T-helper 1 cell treated with Interleukin-12 subunit alpha and Interleukin-12 subunit beta and Interleukin-4 antibody, amounts not matched to agents 30 μg/mL and 1 μg/mL, for 36 hours (primary cell): ENCODE results near the gene UGT1A6.

ENCODE experiments used
- H3K27ac Mint-ChIP-seq: one replicate; pipeline ENCODE4 v1.8.0; 2021; ENCODE audit warnings: mild to moderate bottlenecking, mixed read lengths
- H3K27me3 Mint-ChIP-seq: one replicate; pipeline ENCODE4 v1.8.0; 2021; ENCODE audit warnings: low read depth, mixed read lengths
- H3K36me3 Mint-ChIP-seq: one replicate; pipeline ENCODE4 v1.8.0; 2021; ENCODE audit warnings: low read depth, mixed read lengths
- H3K4me1 Mint-ChIP-seq: one replicate; pipeline ENCODE4 v1.8.0; 2021; ENCODE audit warnings: low read depth, mixed read lengths
- H3K4me3 Mint-ChIP-seq: one replicate; pipeline ENCODE4 v1.8.0; 2021; ENCODE audit warnings: mild to moderate bottlenecking, moderate library complexity, mixed read lengths
- H3K9me3 Mint-ChIP-seq: one replicate; pipeline ENCODE4 v1.8.0; 2021; ENCODE audit warnings: mixed read lengths

Gene UGT1A6

DNA sequence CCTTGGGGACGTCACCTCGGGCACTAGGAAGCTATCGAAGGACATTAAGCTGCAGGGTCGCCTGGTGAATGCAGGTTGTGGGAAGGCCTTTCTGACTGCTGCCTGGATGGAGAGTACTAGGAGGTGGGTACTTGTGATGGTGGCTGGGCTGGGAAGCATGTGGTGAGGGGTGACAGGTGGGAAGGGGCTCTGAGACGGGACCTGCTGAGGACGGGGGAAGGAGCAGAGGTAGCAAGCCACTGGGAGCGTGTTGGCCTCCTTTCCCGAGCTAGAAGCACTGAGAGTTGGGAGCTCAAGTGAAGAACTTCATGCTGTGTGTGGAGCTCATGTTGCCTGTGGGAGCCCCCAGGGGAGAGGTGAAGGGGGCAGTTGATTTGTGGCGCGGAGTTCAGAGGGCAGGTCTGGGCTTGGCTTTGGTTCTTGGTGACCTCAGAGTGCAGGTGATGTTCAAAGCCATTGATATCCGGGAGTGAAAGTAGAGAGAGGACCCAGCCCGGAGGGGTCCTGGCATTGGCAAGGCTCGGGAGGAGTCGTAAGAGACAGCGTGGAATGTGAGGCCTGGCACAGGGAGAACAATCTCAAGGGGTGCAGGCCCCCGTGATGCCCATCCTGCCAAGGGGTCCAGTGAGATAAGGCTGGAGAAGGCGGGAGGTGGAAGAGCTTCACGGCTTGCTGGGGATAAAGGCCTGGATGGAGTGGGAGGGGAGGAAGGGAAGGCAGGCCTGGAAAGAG lies 98.6 kb downstream of the UGT1A6 start:
- Mint-ChIP-seq H3K27ac (no peak overlapping the region), H3K36me3 (no peaks in the 10 kb centered on the region), H3K9me3 (no peaks in the 10 kb centered on the region), H3K4me1 (no peaks in the 10 kb centered on the region), H3K4me3 (no peak overlapping the region), H3K27me3 (no peaks in the 10 kb centered on the region)

DNA sequence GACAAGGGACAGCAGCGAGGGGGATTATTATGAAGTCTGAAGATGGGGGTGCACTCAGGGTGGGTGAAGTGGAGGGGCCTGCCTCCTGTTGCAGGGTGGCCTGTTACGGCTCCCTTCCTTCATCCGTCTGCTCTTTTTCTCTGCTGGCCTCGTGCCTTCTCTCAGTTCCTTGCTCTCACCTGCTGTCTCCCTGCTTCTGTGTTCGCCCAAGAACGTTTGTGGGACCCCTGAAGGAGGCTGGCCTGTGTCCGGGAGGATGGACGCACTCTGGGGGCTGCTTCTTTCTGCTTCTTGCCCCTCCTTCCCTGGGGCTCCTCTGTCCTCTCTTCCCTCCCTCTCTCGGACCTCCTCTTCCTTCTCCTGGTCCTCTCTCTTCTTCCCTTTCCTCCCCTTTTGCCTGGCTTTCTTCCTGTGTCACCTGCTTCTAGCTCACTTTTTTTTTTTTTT lies 99.2 kb downstream of the UGT1A6 start:
- Mint-ChIP-seq H3K4me1 (no peaks in the 10 kb centered on the region), H3K4me3 (no peak overlapping the region), H3K27ac (no peak overlapping the region), H3K27me3 (no peaks in the 10 kb centered on the region), H3K9me3 (no peaks in the 10 kb centered on the region), H3K36me3 (no peaks in the 10 kb centered on the region)

DNA sequence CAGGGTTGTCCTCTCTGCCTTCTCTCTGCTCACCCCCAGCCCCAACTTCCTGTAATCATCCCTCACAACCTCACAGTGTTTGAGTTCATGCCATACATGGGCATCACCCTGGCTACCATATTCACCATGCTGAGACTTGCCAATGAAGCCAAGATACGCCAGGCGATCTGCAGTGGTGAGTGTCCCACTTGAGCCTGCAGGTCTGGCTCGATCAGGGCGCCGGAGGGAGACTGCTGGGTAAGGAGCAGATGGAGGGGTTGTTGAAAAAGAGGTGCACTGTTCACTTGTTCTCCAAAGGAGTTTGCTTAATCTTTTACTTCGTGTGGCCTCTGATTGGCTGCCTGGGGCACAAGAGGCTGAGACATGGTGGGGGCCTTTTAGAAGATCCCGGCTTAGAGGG lies 100.0 kb downstream of the UGT1A6 start:
- Mint-ChIP-seq H3K36me3 (no peaks in the 10 kb centered on the region), H3K4me3 (no peak overlapping the region), H3K27ac (no peak overlapping the region), H3K27me3 (no peaks in the 10 kb centered on the region), H3K4me1 (no peaks in the 10 kb centered on the region), H3K9me3 (no peaks in the 10 kb centered on the region)

DNA sequence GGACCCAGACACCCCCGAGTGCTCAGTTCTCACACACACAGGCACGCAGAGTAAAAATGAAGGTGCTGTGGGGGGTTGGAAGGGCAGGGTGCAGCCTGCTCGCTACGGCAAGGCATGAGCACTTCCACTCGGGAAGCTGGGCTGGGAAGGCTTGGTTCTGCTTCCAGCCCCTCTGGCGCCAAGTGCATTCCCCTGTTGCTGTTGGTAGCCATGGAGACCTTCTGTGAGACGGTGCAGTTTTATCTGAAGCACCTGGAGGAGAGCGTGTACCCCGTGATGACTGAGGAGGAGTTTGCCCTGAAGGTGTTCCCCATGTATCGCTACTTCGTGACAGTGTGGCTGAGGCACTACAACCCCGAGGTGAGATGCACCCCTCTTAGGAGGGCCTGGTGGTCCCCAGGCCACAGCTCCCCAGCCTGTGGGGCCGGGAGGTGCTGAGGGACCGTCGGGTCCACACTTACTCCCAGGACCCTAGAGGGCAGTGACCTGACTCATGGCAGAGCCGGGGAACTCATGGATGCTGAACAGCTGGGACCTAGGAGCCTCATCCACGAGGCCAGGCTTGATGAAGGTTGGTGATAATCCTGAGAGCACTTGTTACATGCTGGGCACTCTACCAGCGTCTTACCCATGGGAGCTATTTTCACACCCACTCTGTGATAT lies 100.9 kb downstream of the UGT1A6 start:
- no peaks in the 10 kb centered on the region for H3K4me1 Mint-ChIP-seq
- no peaks in the 10 kb centered on the region for H3K9me3 Mint-ChIP-seq
- H3K36me3 Mint-ChIP-seq: no peaks in the 10 kb centered on the region
- no peak overlapping the region for H3K4me3 Mint-ChIP-seq
- no peak overlapping the region for H3K27ac Mint-ChIP-seq
- no peaks in the 10 kb centered on the region for H3K27me3 Mint-ChIP-seq

DNA sequence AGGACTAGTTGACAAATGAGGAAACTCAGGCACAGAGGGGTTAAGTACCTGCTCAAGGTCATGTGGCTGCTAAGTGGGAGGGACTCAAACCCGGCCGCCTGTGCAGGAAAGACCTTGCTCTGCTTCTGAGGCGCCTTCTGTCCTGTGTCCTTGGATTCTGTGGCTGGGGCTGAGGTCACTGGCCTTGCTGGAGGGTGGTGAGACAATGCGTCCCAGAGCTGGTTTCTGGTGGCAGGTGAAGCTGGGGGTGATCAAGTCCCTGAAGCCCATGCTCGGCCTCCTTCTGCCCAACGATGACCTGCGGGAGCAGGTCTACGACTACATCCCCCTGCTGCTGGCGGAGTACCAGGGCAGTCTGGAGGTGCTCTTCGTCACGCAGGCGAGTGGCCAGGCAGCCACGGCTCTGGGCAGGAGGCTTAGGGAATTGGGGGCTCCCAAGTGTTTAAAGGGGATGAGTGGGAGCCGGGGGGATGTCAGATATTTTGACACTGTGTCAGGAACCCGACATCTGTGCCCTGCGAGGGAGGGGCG lies 101.5 kb downstream of the UGT1A6 start:
- Mint-ChIP-seq H3K4me1 (no peaks in the 10 kb centered on the region), H3K4me3 (no peak overlapping the region), H3K27me3 (no peaks in the 10 kb centered on the region), H3K27ac (no peak overlapping the region), H3K9me3 (no peaks in the 10 kb centered on the region), H3K36me3 (no peaks in the 10 kb centered on the region)

DNA sequence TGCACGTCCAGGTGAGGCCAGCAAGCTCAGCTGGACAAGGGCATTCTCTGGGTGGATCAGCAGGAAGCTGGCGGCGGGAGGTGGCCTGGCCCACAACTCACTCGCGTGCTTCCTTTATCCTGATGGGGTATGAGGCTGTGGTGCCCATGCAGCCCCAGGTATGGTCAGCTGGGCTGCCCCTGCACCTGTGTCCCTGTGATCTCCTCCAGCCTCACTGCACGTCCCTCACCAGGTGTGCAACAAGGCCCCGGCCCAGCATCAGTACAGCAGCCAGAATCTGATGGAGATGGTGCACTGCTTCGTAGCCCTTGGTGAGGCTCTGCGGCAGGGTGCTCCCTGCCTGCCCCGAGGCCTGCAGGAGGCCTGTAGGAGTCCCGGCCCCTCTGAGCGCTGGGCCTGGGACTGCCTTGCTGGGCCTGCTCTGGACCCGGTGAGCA lies 103.1 kb downstream of the UGT1A6 start:
- no peaks in the 10 kb centered on the region for H3K36me3 Mint-ChIP-seq
- no peaks in the 10 kb centered on the region for H3K4me1 Mint-ChIP-seq
- H3K27me3 Mint-ChIP-seq: no peaks in the 10 kb centered on the region
- no peak overlapping the region for H3K27ac Mint-ChIP-seq
- H3K9me3 Mint-ChIP-seq: no peaks in the 10 kb centered on the region
- H3K4me3 Mint-ChIP-seq: no peak overlapping the region

DNA sequence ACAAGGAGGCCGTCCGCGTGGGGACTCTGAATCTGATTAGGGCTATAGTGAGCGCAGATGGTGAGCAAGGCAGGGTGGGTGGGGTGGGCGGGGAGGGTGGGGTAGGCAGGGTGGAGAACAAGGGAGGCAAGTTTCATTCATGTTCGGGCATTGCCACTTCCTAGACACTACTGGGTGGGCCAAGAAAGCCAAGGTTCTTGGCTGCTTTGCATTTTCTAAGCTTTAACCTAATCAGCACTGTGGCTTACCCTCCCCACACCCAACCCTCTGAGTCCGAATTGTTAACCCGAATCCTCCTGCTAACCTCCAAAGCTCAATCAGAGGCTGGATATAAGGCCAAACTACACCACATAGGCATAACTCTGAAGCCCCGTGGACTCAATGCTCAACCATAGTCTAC lies 103.6 kb downstream of the UGT1A6 start:
- H3K27me3 Mint-ChIP-seq: no peaks in the 10 kb centered on the region
- H3K9me3 Mint-ChIP-seq: no peaks in the 10 kb centered on the region
- no peak overlapping the region for H3K27ac Mint-ChIP-seq
- no peak overlapping the region for H3K4me3 Mint-ChIP-seq
- H3K4me1 Mint-ChIP-seq: no peaks in the 10 kb centered on the region
- H3K36me3 Mint-ChIP-seq: no peaks in the 10 kb centered on the region

DNA sequence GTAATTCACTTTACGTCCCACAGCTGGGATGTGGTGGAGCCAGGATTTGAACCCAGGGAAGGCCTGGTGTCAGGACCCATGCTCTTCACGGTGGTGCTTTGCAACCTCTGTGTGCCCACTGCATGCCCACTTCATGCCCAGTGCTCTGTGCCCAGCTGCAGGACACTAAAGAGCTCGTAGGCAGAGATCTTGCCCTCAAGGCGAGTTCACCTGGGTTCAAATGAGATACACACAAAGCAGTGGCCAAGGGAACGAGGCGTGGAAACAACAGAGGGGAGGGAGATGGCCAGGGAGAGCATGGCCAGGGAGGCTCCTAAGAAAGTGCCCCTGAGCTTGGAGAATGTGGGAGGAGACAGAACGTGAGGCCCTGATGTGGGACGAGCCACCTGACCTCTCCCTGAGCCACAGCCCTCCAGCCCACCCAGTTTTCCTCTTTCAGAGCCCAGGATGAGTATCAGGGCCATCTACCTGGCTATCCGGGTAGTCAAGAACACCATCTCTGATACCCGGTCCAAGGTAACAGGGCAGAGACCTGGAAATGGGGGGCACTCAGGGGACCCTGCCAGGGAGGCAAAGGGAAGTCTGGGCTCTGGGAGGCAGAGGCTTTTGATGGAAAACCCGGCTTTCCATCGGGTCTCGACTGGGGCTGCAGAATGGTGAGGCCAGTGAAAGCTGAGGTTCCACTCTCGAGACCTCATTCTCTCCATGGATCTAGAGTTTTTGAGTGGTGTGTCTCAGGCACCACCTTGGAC lies 105.8 kb downstream of the UGT1A6 start:
- Mint-ChIP-seq H3K9me3 (no peaks in the 10 kb centered on the region), H3K4me1 (no peaks in the 10 kb centered on the region), H3K27ac (no peak overlapping the region), H3K4me3 (no peak overlapping the region), H3K36me3 (no peaks in the 10 kb centered on the region), H3K27me3 (no peaks in the 10 kb centered on the region)

DNA sequence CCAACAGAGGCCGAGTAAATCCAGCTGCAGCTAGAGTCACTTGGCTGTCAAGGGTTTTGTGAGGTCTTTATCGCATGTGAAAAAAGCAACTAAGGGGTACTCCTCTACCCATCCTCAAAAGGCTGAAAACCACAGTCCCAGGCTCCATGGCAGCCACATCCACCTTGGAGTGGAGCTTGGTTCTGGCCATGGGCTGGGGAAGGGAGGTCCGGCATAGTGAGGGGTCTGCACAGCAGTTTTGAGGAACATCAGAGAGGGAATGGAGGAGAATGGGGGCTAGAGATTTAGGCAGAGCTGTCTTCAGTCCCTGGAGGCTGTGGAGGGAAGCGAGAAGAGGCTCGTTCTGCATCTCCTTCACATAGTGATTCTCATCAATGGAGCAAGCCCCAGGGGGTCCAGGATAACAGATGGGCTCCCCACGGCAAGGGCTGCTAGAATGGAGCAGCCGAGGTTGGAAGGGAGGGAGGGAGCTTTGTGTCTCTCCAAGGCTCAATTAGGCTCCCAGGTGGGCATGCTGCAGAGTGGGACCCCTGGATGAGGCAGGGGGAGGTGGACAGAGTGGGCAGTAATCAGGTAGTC lies 106.5 kb downstream of the UGT1A6 start:
- Mint-ChIP-seq H3K9me3 (no peaks in the 10 kb centered on the region), H3K27me3 (no peaks in the 10 kb centered on the region), H3K27ac (no peak overlapping the region), H3K4me3 (no peak overlapping the region), H3K36me3 (no peaks in the 10 kb centered on the region), H3K4me1 (no peaks in the 10 kb centered on the region)

DNA sequence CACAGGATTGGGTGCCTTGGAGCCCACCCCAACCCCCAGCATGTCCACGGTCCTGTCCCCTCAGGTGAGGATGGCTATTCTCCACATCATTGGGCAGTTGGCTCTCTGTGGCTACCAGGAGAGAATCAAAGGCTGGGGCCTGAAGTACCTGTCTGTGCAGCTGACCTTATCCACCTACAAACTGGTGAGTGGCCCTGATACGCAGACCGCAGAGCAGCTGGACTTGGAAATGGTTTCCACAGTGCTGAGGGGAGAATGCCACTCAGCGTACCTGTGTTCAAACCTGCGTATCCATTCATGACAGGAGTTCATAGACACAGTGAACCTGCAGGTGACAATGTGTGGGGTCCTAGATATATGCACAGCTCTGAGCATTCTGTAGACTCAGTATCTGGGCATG lies 107.0 kb downstream of the UGT1A6 start:
- Mint-ChIP-seq H3K27ac (no peak overlapping the region), H3K4me3 (no peak overlapping the region), H3K4me1 (no peaks in the 10 kb centered on the region), H3K9me3 (no peaks in the 10 kb centered on the region), H3K36me3 (no peaks in the 10 kb centered on the region), H3K27me3 (no peaks in the 10 kb centered on the region)

DNA sequence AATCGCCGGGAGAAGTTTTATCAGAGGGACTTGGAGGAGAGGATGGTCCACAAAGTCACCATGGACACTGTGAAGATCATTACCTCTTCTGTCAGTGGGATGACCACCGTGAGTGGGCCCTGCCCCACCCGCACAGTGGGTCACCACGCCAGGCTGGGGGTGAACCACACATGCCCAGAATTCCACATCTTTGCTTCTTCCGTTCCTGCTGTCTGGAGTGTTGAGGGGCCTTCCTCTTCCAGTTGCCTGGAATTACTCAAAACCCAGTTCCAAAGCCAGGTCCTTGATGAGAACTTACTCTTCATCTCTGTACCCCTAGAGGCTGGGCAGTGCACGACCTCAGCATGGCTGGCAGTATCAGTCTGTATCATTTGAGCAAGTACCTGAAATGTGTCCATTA lies 107.5 kb downstream of the UGT1A6 start:
- no peak overlapping the region for H3K4me3 Mint-ChIP-seq
- no peak overlapping the region for H3K27ac Mint-ChIP-seq
- no peaks in the 10 kb centered on the region for H3K4me1 Mint-ChIP-seq
- no peaks in the 10 kb centered on the region for H3K36me3 Mint-ChIP-seq
- H3K9me3 Mint-ChIP-seq: no peaks in the 10 kb centered on the region
- H3K27me3 Mint-ChIP-seq: no peaks in the 10 kb centered on the region

DNA sequence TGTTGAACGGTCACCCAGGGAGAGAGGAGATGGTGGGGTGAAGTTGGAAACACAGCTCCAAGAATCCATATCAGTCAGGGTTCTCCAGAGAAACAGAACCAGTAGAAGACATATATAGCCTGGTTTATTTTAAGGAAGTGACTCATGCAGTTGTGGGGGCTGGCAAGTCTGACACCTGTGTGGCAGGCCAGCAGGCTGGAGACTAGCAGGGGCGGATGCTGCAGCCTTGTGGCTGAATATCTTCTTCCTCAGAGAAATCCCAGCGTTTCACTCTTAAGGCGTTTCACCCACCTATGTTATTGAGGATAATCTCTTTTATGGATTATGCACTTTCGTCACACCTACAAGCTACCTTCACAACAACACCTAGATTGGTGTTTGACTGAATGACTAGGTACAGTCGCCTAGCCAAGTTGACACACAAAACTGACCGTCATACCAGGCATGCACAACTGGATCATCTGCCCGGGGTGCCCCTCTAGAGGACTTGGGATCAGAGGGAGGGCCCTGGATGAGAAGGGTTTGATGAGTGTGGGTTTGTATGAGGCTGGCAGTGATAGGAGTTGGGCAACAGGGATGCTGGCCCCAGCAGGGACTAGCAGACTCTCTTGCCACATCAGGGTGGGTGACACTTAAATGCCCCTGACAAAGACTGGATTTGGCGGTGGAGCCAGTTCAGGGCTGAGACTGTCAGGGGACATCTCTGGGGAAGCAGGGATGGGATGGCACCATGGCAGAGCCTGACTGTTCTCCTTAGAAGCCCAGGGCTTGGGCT lies 108.9 kb downstream of the UGT1A6 start:
- Mint-ChIP-seq H3K36me3 (no peaks in the 10 kb centered on the region), H3K27ac (no peak overlapping the region), H3K4me1 (no peaks in the 10 kb centered on the region), H3K9me3 (no peaks in the 10 kb centered on the region), H3K4me3 (no peak overlapping the region), H3K27me3 (peaks cover 7% of the 10 kb centered on the region)

DNA sequence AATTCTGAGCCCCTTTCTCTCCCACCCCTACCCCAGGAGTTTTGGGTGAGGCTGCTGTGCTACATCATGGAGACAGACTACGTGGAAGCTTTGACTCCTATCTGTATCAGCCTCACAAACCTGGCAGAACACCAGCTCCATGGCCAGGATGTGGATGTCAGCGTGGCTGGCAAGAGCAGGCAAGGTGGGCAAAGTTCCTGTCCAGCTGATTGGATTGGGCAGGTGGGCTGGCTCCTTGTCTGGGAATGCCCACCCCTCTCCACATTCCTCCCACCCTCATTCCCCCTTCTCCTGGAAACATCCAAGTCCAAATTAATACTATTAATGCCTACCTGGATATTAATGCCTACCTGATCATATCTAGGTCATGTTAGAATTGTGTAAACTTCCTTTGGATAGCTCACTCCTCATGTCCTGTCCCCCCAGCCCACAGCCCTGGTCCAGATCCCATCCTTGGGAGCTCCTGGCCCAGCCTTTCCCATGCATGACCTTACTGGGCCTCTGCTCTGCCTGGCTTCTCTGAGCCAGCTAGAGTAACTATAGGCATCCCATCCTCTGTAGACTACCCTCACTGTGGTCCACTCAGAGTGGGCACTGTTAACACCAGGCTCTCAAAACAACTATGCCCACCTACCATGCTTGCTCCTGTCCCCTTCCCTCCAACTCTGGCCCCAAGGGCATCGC lies 109.6 kb downstream of the UGT1A6 start:
- H3K4me1 Mint-ChIP-seq: no peaks in the 10 kb centered on the region
- H3K27ac Mint-ChIP-seq: no peak overlapping the region
- H3K4me3 Mint-ChIP-seq: no peak overlapping the region
- H3K27me3 Mint-ChIP-seq: peaks cover 7% of the 10 kb centered on the region
- no peaks in the 10 kb centered on the region for H3K9me3 Mint-ChIP-seq
- no peaks in the 10 kb centered on the region for H3K36me3 Mint-ChIP-seq
